Activated CD4-positive, alpha-beta T cell treated with anti-CD3 and anti-CD28 coated beads for 48 hours (primary cell): ENCODE data around the gene PIGO.

ENCODE experiments used
- DNase-seq: peaks from one replicate; pipeline ENCODE4 v3.0.0-alpha.2; 2020

The PIGO gene

DNA sequence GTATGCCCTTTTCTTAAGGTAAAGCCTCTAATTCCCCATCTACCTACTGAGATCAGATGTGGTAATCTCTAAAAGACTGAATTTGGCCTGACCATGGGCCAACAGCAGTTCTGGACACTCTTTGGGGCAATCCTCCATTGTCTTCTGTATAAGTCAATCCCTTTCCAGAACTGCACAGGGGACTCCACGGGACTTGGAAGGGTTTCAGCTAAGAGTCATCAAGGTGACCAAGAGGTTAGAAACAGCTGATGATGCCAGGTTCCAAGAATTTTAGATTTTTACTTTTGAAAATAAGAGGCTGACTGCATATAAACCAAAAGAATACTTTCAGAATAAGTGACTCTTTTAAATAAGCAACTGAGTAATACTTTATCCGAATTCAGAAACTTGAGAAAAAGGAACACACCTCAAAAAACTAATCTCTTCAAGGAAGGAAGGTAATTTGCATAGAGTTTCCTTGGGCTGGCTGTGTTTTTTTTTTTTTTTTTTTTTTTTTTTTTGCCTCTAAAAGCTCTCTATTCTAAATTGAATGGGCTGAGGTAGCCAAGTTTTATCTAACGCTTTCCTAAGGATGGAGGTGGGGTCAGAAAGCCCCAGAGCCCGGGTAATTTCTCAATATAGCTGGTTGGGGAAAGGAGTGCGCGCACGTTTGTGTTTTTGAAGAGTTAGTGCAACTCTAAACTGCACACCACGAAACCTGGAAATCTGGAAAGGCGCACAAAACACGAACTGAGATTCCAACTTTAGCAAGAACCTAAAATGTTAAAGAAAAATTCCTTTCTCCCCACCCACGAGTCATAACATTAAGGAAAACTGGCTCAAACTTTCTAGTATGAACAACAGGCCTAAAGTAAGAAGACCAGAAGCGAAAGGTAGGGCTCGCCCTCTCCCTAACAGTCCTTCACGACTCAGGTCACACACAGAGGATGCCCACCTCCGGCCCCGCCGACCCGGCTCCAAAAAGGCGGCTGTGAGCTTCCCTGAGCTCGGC lies 25.3 kb downstream of the PIGO start:
- peak; percentile 20 for DNase-seq

- DNase-seq = no peak
Measured at GRCh38 chr9:35069020-35069419, 27.4 kb downstream of the PIGO start.

DNA sequence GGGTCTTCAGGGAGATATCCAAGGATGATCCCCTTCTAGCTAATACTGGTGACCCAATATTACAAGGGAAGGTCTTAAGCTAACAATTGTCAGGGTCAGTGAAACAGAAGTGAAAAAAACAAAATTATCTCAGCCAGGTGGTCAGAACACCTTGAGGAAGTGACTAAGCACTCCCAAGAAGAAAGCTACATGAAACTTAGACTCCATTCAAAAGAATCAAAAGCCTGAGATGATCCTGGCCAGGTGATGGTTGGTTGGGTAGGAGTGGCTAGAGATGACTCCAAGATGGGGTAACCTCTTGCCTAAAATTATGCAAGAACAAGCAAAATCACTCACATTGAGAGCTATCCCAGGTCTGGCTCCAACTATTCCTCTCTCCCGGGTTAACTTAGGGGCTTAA lies 29.3 kb downstream of the PIGO start:
- DNase-seq = no peak

- no peak for DNase-seq
Measured at GRCh38 chr9:35060548-35061207, 35.7 kb downstream of the PIGO start.

DNA sequence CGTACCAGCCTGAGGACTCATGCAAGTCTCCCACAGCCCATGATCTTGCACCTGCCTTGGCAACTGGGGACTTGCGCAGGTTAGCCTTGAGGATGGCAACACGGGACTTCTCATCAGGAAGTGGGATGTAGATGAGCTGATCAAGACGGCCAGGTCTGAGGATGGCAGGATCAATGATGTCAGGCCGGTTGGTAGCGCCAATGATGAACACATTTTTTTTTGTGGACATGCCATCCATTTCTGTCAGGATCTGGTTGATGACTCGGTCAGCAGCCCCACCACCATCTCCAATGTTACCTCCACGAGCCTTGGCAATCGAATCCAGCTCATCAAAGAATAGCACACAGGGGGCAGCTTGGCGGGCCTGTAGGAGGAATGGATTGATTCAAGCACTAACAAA lies 37.0 kb downstream of the PIGO start:
- no peak for DNase-seq

GRCh38 chr9:35057271-35057620 lies 39.1 kb downstream of the PIGO start:
- no peak for DNase-seq

GRCh38 chr9:35056571-35057270 lies 39.7 kb downstream of the PIGO start:
- DNase-seq = no peak

GRCh38 chr9:35054871-35055644 lies 41.3 kb downstream of the PIGO start:
- DNase-seq = no peak

DNA sequence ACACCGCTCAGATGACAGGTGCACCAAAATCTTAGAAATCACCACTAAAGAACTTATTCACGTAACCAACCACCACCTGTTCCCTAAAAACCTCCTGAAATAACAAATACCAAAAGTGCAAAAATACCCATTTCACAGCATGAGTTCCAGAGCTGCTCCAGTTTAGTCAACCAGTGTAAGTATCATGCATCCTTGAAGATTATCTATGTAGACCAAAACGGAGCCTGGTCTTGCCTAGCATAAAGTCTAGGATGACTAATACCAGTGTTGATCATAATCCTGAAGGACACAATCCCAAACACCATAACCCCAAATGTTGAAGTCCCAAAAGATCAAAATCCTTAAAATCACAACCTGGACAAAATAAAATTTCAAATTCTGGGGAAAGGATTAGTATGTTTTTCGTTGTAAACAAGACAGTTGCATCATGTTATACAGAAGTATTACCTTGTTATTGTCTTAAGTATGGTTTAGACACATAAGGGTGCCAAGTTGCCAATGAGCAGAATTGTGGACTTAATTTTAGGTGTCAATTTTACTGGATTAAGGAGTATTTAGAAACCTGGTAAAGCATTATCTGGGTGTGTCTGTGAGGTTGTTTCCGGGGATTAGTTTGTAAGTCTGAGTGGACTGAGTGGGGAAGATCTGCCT lies 42.1 kb downstream of the PIGO start:
- DNase-seq = no peak

DNA sequence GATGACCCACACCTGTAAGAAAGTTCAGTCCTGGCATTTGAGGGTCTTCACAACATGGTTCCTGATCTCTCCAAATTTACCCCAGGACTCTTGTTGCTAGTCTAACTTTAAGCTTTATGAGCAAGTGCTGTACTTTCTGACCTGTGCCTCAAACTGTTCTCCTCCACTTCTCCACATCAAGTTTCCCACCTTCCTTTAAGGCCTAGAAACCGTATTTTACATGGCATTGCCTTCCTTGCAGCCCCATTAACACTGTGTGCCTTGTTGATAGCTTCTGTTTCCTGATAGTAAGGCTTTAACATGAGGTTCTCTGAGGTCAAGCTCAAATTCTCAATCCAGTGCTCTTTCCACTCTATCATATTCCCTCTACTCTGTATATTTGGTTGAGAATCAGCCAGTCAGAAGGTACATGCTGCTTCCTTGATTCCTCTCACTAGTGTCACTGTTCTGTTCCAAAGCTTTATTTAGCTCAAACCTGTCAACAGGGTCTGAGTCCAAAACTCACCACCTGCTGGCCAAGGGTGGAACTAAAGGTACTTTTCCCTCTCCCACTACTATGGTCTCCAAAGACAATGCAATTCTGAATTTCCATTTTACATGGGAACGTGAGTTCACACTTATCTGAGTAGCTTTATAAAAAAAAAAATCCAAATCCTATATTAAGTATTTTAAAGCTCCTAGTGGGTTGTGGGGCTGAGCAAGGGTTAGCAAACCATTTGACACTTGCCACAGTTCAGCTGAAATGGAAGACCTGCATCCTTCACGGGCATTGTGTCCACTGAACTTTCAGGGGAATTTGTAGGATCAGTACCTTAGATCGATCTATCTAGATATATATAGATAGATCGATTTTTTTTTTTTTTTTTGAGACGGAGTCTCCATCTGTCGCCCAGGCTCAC lies 45.1 kb downstream of the PIGO start:
- DNase-seq = peak; percentile 69

DNA sequence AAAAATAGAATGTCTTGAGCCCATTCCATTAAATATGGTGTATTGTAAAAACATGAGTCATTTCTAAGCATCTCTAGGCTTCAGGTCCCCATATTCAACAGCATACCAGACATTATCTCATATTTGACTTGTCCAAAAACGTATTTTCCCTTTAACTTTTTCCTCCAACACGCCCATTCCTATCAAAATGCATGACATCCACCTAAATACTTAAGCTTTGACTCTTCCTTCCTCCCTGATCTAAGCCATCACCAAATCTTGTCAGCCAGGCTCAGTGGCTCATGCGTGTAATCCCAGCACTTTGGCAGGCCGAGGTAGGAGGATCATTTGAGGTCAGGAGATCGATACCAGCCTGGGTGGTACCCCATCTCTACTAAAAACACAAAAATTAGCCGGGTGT lies 47.9 kb downstream of the PIGO start:
- DNase-seq = no peak

DNA sequence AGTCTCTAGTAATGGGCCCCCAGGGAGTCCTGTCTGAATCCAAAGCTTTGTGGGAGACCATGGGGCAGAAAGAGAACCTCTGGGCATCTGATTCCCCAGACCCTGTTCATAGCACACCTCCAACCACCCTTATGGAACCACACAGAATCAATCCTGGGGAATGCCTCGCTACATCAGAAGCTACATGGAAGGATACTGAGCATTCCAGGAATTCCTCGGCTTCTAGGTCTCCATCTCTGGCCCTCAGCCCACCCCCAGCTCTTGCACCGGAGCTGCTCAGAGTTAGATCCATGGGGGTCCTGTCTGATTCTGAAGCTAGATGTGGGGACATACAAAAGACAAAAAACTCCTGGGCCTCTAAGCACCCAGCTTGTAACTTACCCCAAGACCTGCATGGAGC lies 52.3 kb downstream of the PIGO start:
- no peak for DNase-seq

GRCh38 chr9:35042891-35043545 lies 53.4 kb downstream of the PIGO start:
- DNase-seq = no peak

DNA sequence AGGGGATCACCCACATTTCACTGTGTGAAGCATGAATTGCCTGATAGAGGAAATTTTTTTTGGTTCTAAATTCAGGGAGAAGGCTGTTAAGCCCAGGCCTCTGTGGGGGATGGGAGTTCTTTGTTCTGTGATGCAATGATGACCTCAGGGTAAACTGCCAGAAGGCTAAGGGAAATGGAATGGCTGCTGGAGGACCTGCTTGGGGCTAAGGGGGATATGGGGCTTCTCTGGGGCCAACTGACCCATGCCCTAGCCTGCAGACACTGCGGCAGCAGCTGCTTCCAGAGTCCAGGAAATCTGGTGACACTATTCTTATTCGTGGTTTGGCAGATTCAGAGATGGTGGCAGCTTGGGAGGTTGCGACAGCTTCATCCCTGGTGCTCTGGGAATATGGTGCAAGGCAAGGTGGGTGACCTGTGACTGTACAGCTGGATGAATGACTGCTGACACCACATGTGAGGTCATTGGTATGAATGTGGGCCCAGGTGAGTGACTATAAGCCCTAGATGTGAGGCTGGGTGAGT lies 54.2 kb downstream of the PIGO start:
- no peak for DNase-seq
